ENCODE data around the gene PRKG2. TPM values are rescaled to one million over a fixed set of nuclear protein-coding genes. Genes with fewer than 3 reads are reported as not detected.
A peak's percentile ranks its signal among the peaks of the same experiment; 100 is the strongest.

PRKG2 gene
- polyA plus RNA-seq, 1 donor = 0.82 TPM

DNA sequence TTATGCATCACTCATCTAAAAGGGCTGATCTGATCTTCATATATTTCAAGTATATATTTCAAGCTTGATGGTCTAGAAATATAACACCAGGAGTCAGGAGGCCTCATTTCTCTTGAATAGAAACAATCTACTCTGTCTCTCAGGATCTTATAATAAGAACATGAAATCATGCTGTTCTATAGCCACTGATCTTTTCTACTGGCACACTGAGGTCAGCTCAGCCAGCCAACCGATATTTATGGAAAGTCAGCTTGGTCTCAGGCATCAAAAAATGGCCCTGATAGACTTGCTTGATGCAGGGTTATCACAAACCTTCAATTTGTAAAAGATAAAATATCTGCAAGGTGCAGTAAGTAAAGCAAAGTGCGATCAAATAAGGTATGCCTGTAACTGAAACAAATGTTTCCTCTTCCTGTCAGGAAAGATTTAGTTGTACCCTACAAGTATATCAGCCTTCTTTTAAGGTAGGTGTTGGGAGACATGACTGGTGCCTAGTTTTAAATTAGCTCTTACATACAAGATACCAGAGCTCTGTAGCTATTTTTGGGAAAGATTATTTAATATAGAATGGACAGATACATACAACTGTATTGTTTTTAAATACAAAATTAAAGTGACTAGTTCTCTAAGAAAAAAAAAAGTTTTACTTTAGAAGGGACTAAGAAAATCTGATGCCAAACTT lies 121.2 kb downstream of the PRKG2 start:
- no peak for DNase-seq (ENCODE audit: low read depth)

DNA sequence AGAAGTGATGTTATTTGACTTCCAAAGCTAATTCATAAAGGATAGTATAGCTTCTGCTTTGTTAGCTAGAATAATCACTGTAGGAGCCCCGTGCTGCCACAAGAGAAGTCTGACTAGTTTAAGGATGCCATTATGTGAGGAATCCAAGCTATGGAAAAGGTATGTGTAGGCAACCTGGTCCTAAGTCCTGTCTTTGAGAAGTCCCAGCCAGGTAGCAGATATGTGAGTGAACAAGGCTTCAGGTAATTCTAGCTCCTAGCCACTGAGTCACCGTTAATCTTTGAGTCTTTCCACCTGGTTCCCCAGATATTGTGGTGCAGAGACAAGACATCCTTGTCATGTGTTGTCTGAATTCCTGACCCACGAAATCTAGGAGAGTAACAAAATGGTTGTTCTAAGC lies 129.0 kb downstream of the PRKG2 start:
- DNase-seq (ENCODE audit: low read depth) = no peak

DNA sequence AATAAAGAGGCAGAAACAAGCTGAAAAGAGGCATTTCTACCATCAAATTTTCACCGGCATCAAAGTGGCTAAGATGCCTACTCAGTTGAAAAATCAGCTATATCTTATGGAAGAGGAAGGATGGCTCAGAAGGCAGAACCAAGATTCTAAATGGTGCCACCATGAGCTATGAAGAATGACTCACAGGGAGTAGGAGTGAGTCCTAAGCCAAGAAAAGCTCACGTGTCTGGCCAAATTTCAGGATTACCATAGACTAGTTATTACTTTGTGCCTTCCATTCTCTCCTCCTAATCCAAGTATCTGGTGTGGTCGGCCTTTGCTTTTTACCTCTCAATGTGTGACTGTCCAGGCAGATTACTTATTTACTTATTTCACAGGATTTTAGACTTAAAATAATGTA lies 129.7 kb downstream of the PRKG2 start:
- DNase-seq (ENCODE audit: low read depth) = no peak

- DNase-seq (ENCODE audit: low read depth) = no peak
Measured at GRCh38 chr4:81084634-81085033, 130.4 kb downstream of the PRKG2 start.

DNA sequence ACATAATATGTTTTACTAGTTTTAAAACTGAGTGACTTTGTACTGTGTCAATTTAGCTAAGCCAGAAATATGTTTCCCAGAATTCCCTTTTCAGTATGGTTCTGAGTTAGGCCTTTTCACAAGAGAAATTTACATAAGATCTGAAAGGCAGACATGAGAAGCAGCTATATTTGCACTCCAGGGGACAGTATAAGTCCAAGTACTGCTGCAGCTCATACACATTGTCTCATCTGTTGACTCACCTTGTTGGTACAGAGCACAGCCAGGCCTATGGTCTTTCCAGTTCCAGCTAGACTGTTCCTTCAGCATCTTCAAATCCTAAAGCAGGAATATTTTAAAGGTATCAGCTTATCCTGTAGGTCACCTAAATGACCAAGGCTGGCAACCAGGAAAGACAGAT lies 131.0 kb downstream of the PRKG2 start:
- no peak for DNase-seq (ENCODE audit: low read depth)

DNA sequence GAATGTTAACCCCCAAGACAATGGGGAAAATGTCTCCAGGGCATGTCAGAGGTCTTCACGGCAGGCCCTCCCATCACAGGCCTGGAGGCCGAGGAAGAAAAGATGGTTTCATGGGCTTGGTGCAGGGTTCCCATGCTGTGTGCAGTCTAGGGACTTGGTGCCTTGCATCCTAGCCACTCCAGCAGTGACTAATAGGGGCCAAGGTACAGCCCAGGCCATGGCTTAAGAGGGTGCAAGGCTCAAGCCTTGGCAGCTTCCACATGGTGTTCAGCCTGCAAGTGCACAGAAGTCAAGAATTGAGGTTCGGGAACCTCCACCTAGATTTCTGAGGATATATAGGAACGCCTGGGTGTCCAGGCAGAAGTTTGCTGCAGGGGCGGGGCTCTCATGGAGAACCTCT lies 133.9 kb downstream of the PRKG2 start:
- no peak for DNase-seq (ENCODE audit: low read depth)

GRCh38 chr4:81071013-81071412 lies 144.0 kb downstream of the PRKG2 start:
- no peak for DNase-seq (ENCODE audit: low read depth)

DNA sequence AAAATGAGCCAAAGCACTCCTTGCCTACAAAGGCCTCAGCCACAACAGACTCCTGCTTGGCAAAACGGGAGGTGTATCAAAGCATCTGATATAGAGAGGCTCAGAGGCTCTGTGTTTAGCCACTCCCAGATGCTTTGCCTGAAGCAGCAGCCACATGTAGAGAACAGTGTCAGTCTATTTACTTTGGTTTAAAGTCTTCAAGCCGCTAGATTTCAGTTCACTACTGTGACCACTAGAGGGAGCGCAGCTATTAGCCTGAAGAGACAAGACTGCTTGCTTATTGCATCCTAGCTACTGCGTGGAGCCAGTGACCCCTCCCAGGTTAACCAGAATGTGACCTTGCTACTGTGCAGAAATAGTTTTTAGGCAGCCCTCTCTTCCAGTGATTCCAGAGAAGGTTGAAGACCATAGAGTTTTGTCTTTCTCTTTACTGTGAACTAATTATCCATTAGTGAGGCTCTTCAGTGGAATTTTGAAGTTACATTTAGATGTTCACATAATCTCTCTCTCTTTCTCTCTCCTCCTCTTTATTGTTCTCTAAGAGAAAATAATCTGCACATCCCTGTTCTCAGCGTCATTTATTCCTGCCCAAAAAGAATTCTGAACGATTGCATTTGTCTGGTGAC lies 145.2 kb downstream of the PRKG2 start:
- peak; percentile 64 for DNase-seq (ENCODE audit: low read depth)

DNA sequence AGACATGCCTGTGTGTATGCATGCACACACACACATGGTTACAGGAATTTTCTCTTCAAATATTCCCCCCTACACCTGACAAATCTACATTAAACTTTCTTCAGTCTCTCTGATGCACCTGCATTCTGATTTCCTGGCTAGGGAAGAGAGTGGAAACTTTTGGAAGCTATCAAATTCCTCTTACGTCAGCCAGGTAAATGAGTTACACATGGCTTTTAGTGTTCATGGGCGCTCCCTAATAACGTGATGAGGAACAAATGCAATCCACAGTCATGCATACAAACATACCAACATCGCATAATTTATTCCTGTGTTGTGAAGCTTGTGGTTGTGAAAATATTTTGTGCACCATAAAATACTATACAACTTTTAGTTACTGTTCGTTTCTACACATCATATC lies 149.6 kb downstream of the PRKG2 start:
- no peak for DNase-seq (ENCODE audit: low read depth)

DNA sequence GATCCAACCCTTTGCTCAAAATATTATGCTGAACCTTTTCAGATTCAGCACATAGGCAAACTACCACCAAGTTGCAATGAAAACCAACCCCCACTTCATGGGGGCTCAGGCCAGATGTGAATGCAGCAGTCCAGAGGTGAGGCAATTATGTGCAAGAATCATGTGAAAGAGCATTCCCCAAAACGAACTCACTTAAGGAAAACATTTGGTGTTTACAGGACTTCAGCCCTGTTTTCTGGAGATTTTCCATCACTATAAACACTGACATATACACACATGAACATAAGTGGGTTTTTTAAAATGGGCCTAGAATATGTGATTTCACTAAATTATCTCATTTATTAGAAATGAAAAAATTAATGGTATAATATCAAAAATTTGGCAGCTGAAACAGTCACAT lies 153.0 kb downstream of the PRKG2 start:
- no peak for DNase-seq (ENCODE audit: low read depth)

DNA sequence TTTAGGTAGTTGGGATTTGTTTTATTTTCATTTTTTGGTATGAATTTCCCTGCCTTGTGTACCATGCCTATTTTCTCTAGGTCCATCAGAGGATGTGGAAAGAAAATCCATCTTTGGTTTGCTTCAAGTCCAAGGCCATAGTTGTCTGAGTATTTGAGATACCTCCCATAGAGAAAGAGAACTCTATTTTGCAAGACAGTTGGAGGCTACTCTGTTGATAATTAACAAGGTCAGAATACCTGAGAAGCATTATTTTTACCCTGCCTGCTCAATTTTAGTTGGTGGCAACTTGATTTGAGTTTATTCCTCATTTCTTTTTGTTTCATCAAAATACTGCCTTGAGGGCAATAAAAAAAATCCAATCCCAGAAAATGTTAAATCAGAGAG lies 153.7 kb downstream of the PRKG2 start:
- DNase-seq (ENCODE audit: low read depth) = no peak

GRCh38 chr4:81060587-81061343 lies 154.3 kb downstream of the PRKG2 start:
- DNase-seq (ENCODE audit: low read depth) = no peak

DNA sequence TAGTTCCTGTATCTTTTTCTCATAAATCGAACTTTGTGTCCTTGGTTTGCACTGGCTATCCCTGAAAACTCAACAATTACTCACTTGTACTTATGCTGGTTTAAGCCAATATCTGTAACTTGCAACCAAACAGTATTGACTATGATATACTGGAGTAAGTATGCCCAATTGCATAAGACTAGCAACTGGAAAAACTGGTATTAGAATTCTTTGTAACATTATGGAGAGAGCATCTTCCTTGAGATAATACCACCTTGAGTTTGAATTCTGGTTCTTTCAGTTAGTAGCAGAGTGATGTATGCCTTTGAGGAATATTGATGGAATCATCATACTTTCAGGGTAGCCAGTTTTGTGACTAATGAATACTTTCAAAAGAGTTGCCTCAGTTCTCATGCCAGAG lies 156.4 kb downstream of the PRKG2 start:
- no peak for DNase-seq (ENCODE audit: low read depth)

- no peak for DNase-seq (ENCODE audit: low read depth)
Measured at GRCh38 chr4:81052119-81053068, 162.6 kb downstream of the PRKG2 start.

DNA sequence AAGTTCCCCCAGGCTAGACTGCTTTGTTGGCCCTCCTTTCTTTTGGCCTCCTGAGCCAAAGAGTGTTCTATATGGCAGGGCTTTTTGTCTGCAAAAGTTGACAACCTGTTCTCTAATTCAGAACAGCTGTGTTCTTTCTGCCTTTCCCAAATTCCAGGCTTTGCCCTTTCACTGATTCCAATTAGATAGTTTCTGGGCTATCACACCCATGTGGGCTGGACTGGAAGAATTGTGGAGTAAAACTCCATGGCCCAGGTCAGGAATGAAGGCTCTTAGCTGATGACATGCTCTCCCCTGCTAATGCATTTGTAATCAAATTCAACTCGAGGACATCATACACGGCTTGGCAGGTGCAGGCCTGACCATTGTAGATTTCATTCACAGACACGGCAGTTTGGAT lies 165.1 kb downstream of the PRKG2 start:
- no peak for DNase-seq (ENCODE audit: low read depth)

- peak; percentile 68 for DNase-seq (ENCODE audit: low read depth)
Measured at GRCh38 chr4:81049330-81049729, 165.7 kb downstream of the PRKG2 start.

- DNase-seq (ENCODE audit: low read depth) = no peak
Measured at GRCh38 chr4:81042578-81043365, 172.2 kb downstream of the PRKG2 start.

DNA sequence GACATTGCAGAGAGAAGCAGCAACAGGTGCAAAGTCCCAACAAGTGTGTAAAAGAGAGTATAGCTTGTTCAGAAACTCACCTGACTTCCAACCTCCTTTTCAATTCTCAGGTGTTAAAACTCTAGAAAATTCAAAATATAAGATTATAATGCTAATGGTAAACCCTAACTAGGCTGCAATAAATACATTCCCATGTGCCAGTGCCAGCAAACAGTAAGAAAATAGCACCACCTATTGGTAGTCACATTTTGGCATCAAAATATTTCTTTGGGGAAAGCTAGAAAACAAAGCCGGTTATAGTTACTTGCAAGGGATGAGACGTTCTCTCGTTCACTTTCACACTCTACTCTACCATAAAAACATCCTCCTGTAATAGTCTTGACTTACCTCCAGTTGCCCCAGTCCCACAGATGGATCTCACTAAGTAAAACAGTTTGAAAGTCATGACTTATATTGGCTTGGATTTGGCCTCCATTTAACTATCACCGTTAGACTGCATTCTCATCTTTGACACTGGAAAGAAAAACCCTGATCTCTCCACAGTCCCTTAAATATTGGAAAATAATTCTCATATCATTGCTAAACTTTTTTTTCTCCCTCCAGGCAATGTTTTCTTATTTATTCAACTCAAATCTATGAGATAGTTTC lies 174.9 kb downstream of the PRKG2 start:
- no peak for DNase-seq (ENCODE audit: low read depth)

DNA sequence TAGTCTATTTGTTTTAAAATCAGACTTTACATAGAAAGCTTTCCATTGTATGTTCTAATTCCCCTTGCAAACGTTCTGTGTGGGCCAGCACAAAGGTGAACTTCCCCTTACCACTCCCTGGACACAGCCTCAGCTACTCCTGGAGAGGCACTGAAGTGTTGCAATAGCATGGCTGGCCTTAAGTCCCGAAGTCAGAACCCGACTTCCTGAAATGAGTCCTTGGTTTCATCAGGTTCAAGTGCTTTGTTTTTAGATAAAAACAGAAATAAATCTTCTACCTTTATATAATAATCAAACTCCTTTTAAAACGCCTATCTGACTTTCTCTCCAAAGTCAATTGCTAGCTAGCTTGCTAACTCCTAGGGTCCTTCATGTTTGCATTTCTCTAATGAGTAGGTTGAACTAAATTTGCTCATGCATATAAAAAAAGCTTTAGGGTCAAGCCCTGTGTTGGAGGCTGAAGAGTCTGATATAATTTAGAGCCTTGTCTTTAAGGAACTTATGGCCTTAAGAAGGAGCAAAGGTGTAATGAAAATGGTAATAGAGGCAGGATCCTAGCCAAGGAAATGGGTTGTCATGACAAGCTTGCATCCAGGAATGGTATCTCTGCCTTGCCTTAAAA lies 175.6 kb downstream of the PRKG2 start:
- no peak for DNase-seq (ENCODE audit: low read depth)
